HepG2 (cell line): Measurements from ENCODE around the gene ACSF3. TPM values are rescaled to one million over a fixed set of nuclear protein-coding genes. Genes with fewer than 3 reads are reported as not detected.

Source experiments
- ADNP ChIP-seq: sonication (generic); formaldehyde crosslinking; IDR thresholded peaks from 2 replicates; pipeline ENCODE4 v1.4.0; 2020; ENCODE audit warnings: missing genetic modification reagents
- ARID4A ChIP-seq: sonication (generic); formaldehyde crosslinking; IDR thresholded peaks from 2 replicates; pipeline ENCODE4 v1.5.0; 2020; ENCODE audit warnings: mild to moderate bottlenecking, missing genetic modification reagents, borderline replicate concordance
- FOXA1 ChIP-seq, 2 experiments: fragments of 450-650 bp in 1 of 2; sonication (generic) in 1 of 2; formaldehyde crosslinking in 1 of 2; IDR thresholded peaks; 2 replicates each; pipeline versions ENCODE4 v1.4.0 to v1.6.1; 2016 to 2020; ENCODE audit warnings: missing genetic modification reagents in 1 of 2
- GATAD1 ChIP-seq: IDR thresholded peaks from 2 replicates; pipeline ENCODE4 v1.6.1; 2016; ENCODE audit warnings: missing genetic modification reagents, missing compliant biosample characterization
- HNRNPH1 ChIP-seq: fragments of 200-400 bp; formaldehyde crosslinking; optimal IDR thresholded peaks from 2 replicates; pipeline ENCODE3; 2017; ENCODE audit warnings: mild to moderate bottlenecking, low read depth, low read length
- MED13 ChIP-seq: sonication (generic); formaldehyde crosslinking; IDR thresholded peaks from 2 replicates; pipeline ENCODE4 v1.5.0; 2020; ENCODE audit warnings: missing genetic modification reagents
- PHF8 ChIP-seq: sonication (generic); formaldehyde crosslinking; IDR thresholded peaks from 2 replicates; pipeline ENCODE4 v1.5.0; 2020; ENCODE audit warnings: missing genetic modification reagents
- TIGD3 ChIP-seq: sonication (generic); formaldehyde crosslinking; IDR thresholded peaks from 2 replicates; pipeline ENCODE4 v1.5.1; 2020; ENCODE audit warnings: mild to moderate bottlenecking, missing genetic modification reagents, borderline replicate concordance
- TP53 ChIP-seq: sonication (generic); formaldehyde crosslinking; conservative IDR thresholded peaks from 2 replicates; pipeline ENCODE4 v1.4.0; 2020; ENCODE audit warnings: missing genetic modification reagents
- ZFP1 ChIP-seq: IDR thresholded peaks from 2 replicates; pipeline ENCODE4 v1.6.1; 2016
- ZNF292 ChIP-seq: sonication (generic); formaldehyde crosslinking; IDR thresholded peaks from 2 replicates; pipeline ENCODE4 v1.8.1; 2022; ENCODE audit warnings: mild to moderate bottlenecking, low read depth, missing genetic modification reagents, borderline replicate concordance
- ZNF691 ChIP-seq: sonication (generic); formaldehyde crosslinking; IDR thresholded peaks from 2 replicates; pipeline ENCODE4 v1.4.0; 2020; ENCODE audit warnings: missing genetic modification reagents, low read depth, mild to moderate bottlenecking, borderline replicate concordance
- ZNF704 ChIP-seq: sonication (generic); formaldehyde crosslinking; IDR thresholded peaks from 2 replicates; pipeline ENCODE4 v1.8.1; 2023; ENCODE audit warnings: mild to moderate bottlenecking, inconsistent platforms, moderate library complexity, missing genetic modification reagents, borderline replicate concordance
- ZNF776 ChIP-seq: sonication (generic); formaldehyde crosslinking; IDR thresholded peaks from 2 replicates; pipeline ENCODE4 v1.4.0; 2020; ENCODE audit warnings: mild to moderate bottlenecking, missing genetic modification reagents
- ZNF780A ChIP-seq: sonication (generic); formaldehyde crosslinking; IDR thresholded peaks from 2 replicates; pipeline ENCODE4 v1.8.0; 2022; ENCODE audit warnings: mild to moderate bottlenecking, missing genetic modification reagents, moderate library complexity
- ZXDC ChIP-seq: sonication (generic); formaldehyde crosslinking; IDR thresholded peaks from 2 replicates; pipeline ENCODE4 v1.5.0; 2020; ENCODE audit warnings: mild to moderate bottlenecking, missing genetic modification reagents
- ZZZ3 ChIP-seq: sonication (generic); formaldehyde crosslinking; IDR thresholded peaks from 2 replicates; pipeline ENCODE4 v1.4.0; 2020; ENCODE audit warnings: missing genetic modification reagents, mild to moderate bottlenecking, borderline replicate concordance
- polyA plus RNA-seq, 8 experiments: library from polyadenylated mRNA; depleted of rRNA in 3 of 8; stranded (reverse) in 7 of 8; unstranded in 1 of 8; fragments of >200 nt; fragmentation: Illumina TruSeq in 4 of 8; extraction: Trizol in 4 of 8; gene quantifications; 2 replicates each; pipeline versions ENCODE4 v1.2.1 to v1.2.3, GENCODE V29; 2011 to 2016; ENCODE audit warnings: low read depth in 4 of 8, missing spikeins in 1 of 8, mixed read lengths in 1 of 8; ENCODE audit not compliant: insufficient read depth in 1 of 8
- total RNA-seq, 5 experiments: library from RNA; depleted of rRNA; stranded (reverse); fragments of >200 nt; fragmentation: Illumina TruSeq; extraction: Trizol; gene quantifications; 2 replicates each; pipeline ENCODE4 v1.2.3, GENCODE V29; 2016; ENCODE audit warnings: low read depth in 1 of 5

Gene ACSF3
- total and polyA plus RNA-seq, 2 of the 13 experiments (the other 11 are each of a cell fraction or from before 2014, with no cell fraction given), result 14.9 to 30.6 TPM

GRCh38 chr16:89191033-89191900, 97.6 kb downstream of the ACSF3 start (continued):
- peak; percentile 53; the same call in 1 of the 2 replicates for TF ChIP-seq ARID4A (CRISPR knock-in tag)
- TF ChIP-seq ZNF691 (CRISPR knock-in tag), result peak; percentile 90
- 0 out of 2 replicates have a peak, but pooled peaks have one; percentile 42 for TF ChIP-seq GATAD1 (CRISPR knock-in tag)
- peak; percentile 81; the same call in 1 of the 2 replicates for TF ChIP-seq ZNF776 (CRISPR knock-in tag)
- no peak for TF ChIP-seq HNRNPH1
- TF ChIP-seq ZXDC (CRISPR knock-in tag), result peak; percentile 89
- no peak for TF ChIP-seq FOXA1 (IDR thresholded peaks at IDR 0.05)
- no peak for TF ChIP-seq FOXA1 (CRISPR knock-in tag; IDR thresholded peaks at IDR 0.05)
- TF ChIP-seq ADNP (CRISPR knock-in tag), result no peak
- TF ChIP-seq ZNF292 (CRISPR knock-in tag), result 0 out of 2 replicates have a peak, but pooled peaks have one; percentile 9
- 0 out of 2 replicates have a peak, but pooled peaks have one; percentile 15 for TF ChIP-seq ZZZ3 (CRISPR knock-in tag)
- 0 out of 2 replicates have a peak, but pooled peaks have one; percentile 62 for TF ChIP-seq ZNF704 (CRISPR knock-in tag)
- TF ChIP-seq TIGD3 (CRISPR knock-in tag), result no peak
- TF ChIP-seq ZNF780A (CRISPR knock-in tag), result no peak
- no peak; the same call in 1 of the 2 replicates for TF ChIP-seq PHF8
- no peak for TF ChIP-seq TP53 (CRISPR knock-in tag)
- TF ChIP-seq MED13 (CRISPR knock-in tag), result no peak
- TF ChIP-seq ZFP1 (CRISPR knock-in tag), result no peak
